BJ (cell line): ENCODE data around the gene PPP1R10. TPM values are rescaled to one million over a fixed set of nuclear protein-coding genes. Genes with fewer than 3 reads are reported as not detected.
A peak's percentile ranks its signal among the peaks of the same experiment; 100 is the strongest.

Experiments
- CTCF ChIA-PET: fragments of 350-600 bp; formaldehyde crosslinking; extraction: SDS; loops from one replicate; lab custom pipeline; 2021; ENCODE audit warnings: antibody characterized with exemption, inconsistent platforms; lab: Yijun Ruan, JAX
- POLR2A ChIA-PET: fragments of 300-600 bp; sonication (Branson Sonifier 250); formaldehyde crosslinking; extraction: SDS; loops from one replicate; lab custom pipeline; 2021; ENCODE audit warnings: antibody characterized with exemption; lab: Charles Lee
- DNase-seq: peaks from one replicate; pipeline ENCODE4 v3.0.0-alpha.2; 2011; ENCODE audit warnings: low read depth
- H3K27me3 ChIP-seq: 2 replicates; pipeline ENCODE4 v1.6.0; 2011; ENCODE audit warnings: low read length; ENCODE audit not compliant: control insufficient read depth, insufficient read depth
- H3K36me3 ChIP-seq: 2 replicates; pipeline ENCODE4 v1.5.1; 2011; ENCODE audit warnings: low read length; ENCODE audit not compliant: control insufficient read depth, insufficient read depth
- H3K4me3 ChIP-seq: 2 replicates; pipeline ENCODE4 v1.5.1; 2011; ENCODE audit warnings: low read depth, mild to moderate bottlenecking, control low read depth, low read length
- polyA plus RNA-seq: library from polyadenylated mRNA; depleted of rRNA; stranded (reverse); fragments of >200 nt; gene quantifications from 2 replicates; pipeline ENCODE4 v1.2.3, GENCODE V29; 2011
- TF ChIP-seq, protein P1 (sequence below): IDR thresholded peaks from 2 replicates; pipeline ENCODE4 v1.5.1; 2011; ENCODE audit warnings: low read depth, mild to moderate bottlenecking, control low read depth, inconsistent platforms, low read length, moderate library complexity; ENCODE audit not compliant: insufficient read depth

Gene PPP1R10
- polyA plus RNA-seq, 1 experiment, result 32.2 TPM

DNA sequence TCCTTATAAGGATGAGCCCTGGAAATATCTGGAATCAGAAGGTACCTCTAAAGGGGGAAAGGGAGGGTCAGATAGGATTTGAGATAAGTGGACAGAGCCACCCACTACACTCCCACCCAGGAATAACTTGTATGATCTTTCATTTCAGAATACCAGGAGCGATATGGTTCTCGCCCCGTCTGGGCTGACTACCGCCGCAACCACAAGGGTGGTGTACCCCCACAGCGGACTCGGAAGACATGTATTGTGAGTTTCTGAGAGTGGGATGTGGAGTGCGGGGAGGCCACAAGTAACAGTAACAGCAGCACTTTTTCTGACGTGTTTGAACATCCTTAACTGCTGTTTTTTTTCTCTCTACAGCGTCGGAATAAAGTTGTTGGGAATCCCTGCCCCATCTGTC lies 2.5 kb upstream of the PPP1R10 start:
- DNase-seq, result no peak
- POLR2A ChIA-PET, result no interaction called here
- TF ChIP-seq, protein P1, sequence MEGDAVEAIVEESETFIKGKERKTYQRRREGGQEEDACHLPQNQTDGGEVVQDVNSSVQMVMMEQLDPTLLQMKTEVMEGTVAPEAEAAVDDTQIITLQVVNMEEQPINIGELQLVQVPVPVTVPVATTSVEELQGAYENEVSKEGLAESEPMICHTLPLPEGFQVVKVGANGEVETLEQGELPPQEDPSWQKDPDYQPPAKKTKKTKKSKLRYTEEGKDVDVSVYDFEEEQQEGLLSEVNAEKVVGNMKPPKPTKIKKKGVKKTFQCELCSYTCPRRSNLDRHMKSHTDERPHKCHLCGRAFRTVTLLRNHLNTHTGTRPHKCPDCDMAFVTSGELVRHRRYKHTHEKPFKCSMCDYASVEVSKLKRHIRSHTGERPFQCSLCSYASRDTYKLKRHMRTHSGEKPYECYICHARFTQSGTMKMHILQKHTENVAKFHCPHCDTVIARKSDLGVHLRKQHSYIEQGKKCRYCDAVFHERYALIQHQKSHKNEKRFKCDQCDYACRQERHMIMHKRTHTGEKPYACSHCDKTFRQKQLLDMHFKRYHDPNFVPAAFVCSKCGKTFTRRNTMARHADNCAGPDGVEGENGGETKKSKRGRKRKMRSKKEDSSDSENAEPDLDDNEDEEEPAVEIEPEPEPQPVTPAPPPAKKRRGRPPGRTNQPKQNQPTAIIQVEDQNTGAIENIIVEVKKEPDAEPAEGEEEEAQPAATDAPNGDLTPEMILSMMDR, result no peak
- Histone ChIP-seq H3K36me3 (peaks cover 15% of the 10 kb centered on the region), H3K27me3 (no peaks in the 10 kb centered on the region), H3K4me3 (no peak overlapping the region)
- CTCF ChIA-PET, result interaction anchor here (1.6 kb wide), 1 partner anchor 53 kb away, joined by 3 read pairs; the partner anchor contains the start of gene DHX16

DNA sequence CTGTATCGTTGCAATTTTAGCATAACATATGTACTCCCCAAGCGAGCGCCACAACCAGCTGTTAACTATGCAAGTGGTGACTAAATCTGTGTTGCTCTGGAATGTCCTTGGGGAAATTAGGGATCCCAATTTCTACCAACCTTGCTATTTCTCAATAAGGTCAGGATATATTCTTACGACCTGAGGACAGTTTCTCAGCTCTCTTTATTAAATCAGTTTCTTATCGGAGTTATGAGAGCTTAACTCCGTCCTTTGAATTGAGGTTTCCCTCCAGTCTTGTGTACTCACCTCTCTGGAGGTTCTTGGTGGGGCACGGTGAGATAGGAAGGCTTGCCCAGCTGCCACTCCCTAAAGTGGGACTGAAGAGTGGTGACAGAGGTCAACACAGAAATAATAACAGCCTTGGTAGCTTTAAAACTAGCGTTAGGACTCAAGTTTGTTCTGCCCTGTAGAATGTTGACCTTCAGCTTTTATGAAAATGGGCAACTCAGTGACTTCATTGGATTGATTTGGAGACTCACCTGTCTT lies 1.3 kb upstream of the PPP1R10 start:
- CTCF ChIA-PET, result interaction anchor here (0.6 to 2.0 kb wide), 4 partner anchors 54 to 105 kb away, joined by 3 to 6 read pairs (median 3); partner anchors contain the start of gene DHX16
- DNase-seq, result no peak

DNA sequence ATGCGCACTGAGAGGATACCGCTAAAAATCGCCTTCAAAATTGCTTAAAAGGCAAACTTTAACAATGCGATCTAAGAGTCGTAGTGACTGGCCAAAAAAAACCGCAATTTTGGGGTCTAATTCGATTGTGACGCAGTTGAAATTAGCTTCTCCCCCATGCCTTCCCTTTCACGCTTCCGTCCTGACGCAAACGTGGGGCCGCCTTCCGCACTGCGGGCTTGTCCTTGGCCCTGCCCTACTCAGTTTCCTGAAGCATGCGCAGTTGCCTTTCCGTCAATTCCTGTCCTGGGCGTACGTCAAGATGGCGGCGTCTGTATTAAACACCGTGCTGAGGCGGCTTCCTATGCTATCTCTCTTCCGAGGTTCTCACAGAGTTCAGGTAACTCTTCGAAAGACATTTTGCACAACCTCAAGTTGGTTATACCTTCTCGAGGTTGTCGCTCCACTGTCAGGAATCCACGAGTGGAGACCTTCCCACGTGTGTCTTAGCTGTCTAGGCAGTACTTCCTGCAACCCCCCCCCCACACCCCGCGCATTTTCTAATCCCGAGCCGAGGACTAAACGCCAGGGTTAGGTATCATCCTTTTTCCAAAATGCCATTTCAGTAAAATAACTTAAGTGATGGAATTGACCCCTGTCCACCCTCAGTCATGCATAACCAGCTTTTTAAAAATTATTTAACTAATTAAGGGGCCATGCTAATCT lies 674 bp upstream of the PPP1R10 start, which contains the start of gene MRPS18B:
Gene MRPS18B (plus strand): TSS at position 276 of the 705 bp plus-strand sequence. CDS start 26 bp downstream, at position 302.
- DNase-seq, result peak; percentile 94
- ChIA-PET CTCF (interaction anchor here (0.6 to 2.0 kb wide), 5 partner anchors 18 to 146 kb away, joined by 3 to 6 read pairs (median 3); partner anchors contain the start of gene DHX16), POLR2A (interaction anchor here (0.6 to 1.3 kb wide), 2 partner anchors 99 to 164 kb away, joined by 3 to 4 read pairs; partner anchors contain the start of gene MDC1)
- Histone ChIP-seq H3K27me3 (no peaks in the 10 kb centered on the region), H3K36me3 (peaks cover 12% of the 10 kb centered on the region), H3K4me3 (peak within 1 kb of the TSS; percentile 87)
- TF ChIP-seq, protein P1, result no peak

More for the DNA sequence above, 1.3 kb upstream of the PPP1R10 start:
- POLR2A ChIA-PET, result interaction anchor here (1.3 kb wide), 1 partner anchor 99 kb away, joined by 3 read pairs; the partner anchor contains the start of gene MDC1
- TF ChIP-seq, protein P1, result no peak
- Histone ChIP-seq H3K27me3 (no peaks in the 10 kb centered on the region), H3K4me3 (peak overlapping the region; percentile 62), H3K36me3 (peaks cover 15% of the 10 kb centered on the region)

DNA sequence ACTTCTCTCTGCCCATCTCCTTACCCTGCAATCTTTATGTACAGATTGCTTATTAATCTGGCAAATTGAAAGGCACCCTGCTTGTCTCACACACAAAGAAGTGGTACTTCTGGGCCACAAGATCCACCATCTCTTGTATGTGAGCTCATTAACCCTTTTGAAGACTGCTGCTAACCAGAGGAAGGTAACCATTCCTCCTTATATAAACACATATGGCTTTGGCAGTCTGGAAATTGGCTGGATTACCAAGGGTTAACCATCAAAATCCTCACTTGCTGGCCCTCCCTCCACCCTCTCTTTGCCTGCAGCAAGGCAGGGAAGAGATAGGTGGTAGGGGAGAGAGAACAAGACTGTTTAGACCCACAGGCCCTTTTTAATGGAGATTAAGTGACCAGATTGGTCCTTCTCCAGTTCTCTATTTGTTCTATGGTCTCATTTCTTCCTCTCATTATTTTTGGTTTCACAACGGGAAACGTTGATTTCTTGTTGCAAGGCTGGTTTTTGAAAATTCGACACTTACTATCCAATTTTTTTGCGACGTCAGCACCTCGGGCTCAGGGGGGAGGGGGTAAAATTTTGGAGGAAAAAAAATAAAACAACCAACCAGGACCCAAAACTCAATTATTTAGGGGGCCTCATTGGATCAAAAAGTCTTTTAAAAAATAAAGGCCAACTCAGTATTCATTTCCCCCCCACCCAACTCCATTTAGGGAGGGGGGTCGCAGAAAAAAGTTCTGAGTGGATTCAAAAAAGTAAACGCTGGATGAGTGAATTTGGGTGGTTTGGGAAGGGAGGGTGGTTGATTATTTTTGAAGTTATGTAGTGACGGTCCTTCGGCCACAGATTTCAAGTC lies 859 bp downstream of the PPP1R10 start:
- H3K36me3 ChIP-seq, result peaks cover 10% of the 10 kb centered on the region

More for the DNA sequence above, 859 bp downstream of the PPP1R10 start:
- ChIA-PET CTCF (no interaction called here), POLR2A (interaction anchor here (0.7 to 1.4 kb wide), 4 partner anchors 10 to 266 kb away, joined by 3 to 9 read pairs (median 7); no protein-coding TSS in a partner anchor)
- TF ChIP-seq, protein P1, result no peak
- H3K4me3 ChIP-seq, result peak overlapping the region; percentile 87
- DNase-seq, result no peak
- no peaks in the 10 kb centered on the region for H3K27me3 ChIP-seq
